ENCODE data around the gene VIPR2. TPM values are rescaled to one million over a fixed set of nuclear protein-coding genes. Genes with fewer than 3 reads are reported as not detected.

VIPR2 gene
- total RNA-seq, 2 donors from 2014 or later = 0.36 to 0.45 TPM

DNA sequence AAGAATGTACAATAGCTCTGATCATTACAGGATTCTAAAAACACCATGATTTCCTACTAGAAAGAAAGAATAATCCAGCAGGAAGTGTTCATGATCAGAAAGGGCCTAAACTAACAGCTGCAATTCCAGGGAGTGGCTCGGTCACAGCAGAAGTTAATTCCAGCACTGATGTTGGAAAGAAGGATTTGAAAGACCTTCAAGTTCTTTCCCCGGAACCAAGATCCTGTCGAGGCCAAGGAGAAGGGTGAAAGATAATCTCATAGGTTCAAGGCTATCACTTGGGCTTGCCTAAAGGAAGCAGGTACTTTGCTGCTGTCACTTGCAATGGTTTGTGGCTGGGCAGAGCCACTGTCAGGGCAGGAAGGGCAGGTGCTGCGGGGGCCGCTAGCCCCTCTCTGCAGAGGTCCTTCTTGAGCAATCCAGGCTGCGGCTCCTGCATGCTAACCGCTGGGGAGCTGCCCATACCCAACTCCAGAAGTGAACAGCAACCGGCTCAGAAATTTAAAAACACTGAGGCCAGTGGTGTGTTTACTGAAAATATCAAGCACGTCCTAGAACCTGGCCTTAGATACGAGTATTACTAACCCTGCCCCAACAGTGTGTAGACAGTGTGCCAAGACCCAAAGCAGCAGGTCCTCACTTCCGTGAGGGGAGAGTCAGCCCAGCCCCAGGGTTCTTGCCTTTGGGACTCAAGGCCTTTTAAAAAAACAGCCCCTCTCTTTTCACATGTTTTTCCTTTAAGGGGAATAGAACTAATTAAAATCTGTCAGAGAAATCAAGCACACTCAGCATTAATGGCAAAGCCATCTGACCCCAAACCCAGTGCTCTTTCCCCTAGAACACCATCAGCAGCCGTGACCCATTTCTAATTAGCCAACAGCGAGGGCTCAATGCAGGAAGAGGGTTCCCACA is 76.8 kb downstream of the VIPR2 start:
- H3K27me3 Mint-ChIP-seq = no peaks in the 10 kb centered on the region
- no peak overlapping the region for H3K27ac Mint-ChIP-seq
- ATAC-seq (peak; percentile 29 to 32), DNase-seq (ENCODE audit: low spot score) (no peak)
- H3K9me3 Mint-ChIP-seq = no peaks in the 10 kb centered on the region
- H3K4me3 Mint-ChIP-seq = no peak overlapping the region
- H3K4me1 Mint-ChIP-seq (ENCODE audit: low read depth in 2 of 2) = peaks cover 14 to 19% of the 10 kb centered on the region in 2 donors
- no peaks in the 10 kb centered on the region for H3K36me3 Mint-ChIP-seq

DNA sequence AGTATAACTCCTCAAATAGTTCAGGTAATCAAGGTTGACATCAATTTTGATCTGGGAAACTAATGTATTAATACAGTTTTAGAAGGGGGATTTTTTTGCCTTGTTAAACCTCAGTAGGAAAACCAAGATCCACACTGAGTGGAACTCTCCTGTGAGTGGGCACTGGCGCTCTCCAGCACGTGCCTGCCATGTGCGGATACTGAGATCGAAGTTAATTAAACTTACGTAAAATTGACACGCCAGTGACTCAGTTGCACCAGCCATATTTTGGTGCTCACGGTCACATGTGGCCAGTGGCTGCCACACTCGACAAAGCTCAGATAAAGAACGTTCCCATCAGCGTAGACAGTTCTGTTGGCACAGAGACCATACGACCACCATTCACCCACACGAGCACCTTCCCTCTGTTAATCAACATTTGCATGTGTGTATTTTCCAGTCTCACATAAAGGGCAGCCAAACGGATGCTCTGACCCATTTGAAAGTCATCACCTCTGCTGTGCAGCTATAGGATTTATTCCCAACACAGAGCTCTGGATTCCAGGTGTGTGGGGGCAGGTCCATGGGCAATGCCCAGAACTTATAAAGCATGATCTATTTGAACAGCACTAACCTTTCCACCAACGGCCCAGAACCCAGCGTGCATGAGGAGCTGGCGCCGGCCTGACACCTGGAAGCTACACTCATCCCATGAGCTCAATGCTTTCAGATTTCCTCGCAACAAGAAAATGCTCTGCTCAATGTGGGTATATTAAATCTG is 77.7 kb downstream of the VIPR2 start:
- DNase-seq (ENCODE audit: low spot score) = no peak
- Mint-ChIP-seq H3K9me3 (no peaks in the 10 kb centered on the region), H3K36me3 (no peaks in the 10 kb centered on the region), H3K4me3 (no peak overlapping the region), H3K4me1 (ENCODE audit: low read depth in 2 of 2) (peaks cover 14 to 19% of the 10 kb centered on the region in 2 donors), H3K27me3 (no peaks in the 10 kb centered on the region), H3K27ac (no peak overlapping the region)
- ATAC-seq = no peak

DNA sequence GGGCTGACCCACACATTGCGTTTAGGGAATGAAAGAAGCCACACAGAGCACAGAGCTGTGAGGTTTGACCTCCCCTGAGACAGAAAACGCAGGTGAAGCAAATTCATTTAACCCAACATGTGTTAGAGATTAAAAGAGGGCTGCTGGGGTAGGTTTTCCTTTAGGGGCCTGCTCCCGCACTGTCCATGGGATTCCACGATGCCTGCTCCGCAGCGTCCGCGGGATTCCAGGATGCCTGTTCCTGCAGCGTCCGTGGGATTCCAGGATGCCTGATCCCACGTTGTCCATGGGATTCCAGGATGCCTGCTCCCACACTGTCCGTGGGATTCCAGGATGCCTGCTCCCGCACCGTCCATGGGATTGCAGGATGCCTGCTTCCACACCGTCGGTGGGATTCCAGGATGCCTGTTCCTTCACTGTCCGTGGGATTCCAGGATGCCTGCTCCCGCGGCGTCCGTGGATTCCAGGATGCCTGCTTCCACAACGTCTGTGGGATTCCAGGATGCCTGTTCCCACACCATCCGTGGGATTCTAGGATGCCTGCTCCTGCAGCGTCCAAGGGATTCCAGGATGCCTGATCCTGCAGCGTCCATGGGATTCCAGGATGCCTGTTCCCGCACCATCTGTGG is 78.7 kb downstream of the VIPR2 start:
- peaks cover 10 to 15% of the 10 kb centered on the region in 2 donors for H3K4me1 Mint-ChIP-seq (ENCODE audit: low read depth in 2 of 2)
- DNase-seq (ENCODE audit: low spot score) (no peak), ATAC-seq (no peak)
- H3K27me3 Mint-ChIP-seq = no peaks in the 10 kb centered on the region
- no peak overlapping the region for H3K4me3 Mint-ChIP-seq
- H3K36me3 Mint-ChIP-seq = no peaks in the 10 kb centered on the region
- no peak overlapping the region for H3K27ac Mint-ChIP-seq
- H3K9me3 Mint-ChIP-seq = no peaks in the 10 kb centered on the region

DNA sequence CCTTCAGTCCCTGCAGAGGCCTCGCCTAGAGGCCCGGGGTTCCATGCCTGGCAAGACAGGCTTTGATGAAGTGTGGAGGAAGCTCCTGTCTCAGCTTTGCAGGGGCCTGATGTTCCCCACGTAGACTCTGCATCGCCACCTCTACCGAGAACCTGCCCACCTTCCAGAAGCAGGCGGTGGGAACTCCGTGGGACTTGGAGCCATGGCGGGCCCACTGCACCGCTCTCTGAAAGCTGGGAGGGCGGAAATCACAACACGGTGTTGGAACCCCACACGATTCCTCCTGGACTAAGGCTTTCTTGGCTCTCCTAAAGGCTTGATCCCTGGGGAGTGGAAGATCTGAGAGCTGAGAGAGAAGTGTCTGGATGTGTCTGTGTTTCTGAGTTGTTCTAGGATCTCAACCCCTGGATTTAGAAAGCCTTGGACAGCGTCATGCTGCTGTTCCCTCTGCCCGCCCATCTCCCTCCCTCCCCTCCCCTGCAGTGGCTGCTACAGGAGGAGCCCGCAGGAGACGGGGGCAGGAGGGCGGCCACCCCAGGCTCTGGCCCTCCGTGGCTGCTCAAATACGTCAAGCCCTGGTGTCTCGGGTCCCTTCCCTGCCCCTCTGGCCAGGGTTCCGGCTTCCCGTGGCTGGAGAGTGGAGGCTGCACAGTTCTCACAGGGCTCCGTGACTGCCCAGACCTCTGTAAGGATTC is 79.7 kb downstream of the VIPR2 start:
- no peak for ATAC-seq

DNA sequence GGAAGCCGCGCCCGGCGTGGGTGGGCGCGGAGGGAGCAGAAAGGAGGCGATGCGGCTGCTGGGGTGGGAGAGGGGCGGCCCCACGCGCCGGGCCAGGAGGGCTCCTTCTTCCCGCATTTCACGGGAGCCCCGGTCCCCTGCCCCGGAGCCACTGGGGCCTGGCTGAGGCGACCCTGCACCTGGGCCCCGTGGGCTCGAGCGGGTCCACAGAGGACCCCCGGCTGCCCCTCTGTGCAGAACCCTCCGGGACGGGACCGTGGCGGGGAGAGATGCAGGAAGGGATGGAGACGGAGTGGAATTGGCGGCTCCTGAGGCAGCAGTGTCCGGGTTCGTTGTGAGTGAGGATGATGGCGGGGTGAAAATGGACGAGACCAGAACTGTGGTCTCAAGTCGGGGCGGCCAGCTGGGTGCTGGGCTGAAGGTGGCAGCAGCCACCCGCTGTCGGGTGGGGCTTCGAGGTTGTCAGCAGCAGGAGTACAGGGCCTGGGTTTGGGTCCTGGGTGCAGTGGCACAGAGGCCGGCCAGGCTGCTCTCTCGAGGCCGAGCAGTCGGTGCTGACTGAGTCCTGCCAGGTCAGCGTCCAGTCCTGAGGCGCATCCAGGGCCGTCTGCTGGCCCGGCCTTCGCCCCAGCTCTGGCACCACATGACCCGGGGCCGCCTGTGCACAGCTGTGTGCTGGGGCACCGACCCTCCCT is 80.4 kb downstream of the VIPR2 start:
- H3K4me1 Mint-ChIP-seq (ENCODE audit: low read depth in 2 of 2) = peaks cover 6% of the 10 kb centered on the region in 2 donors
- H3K4me3 Mint-ChIP-seq = no peak overlapping the region
- DNase-seq (ENCODE audit: low spot score) = no peak
- no peaks in the 10 kb centered on the region for H3K27me3 Mint-ChIP-seq
- no peaks in the 10 kb centered on the region for H3K9me3 Mint-ChIP-seq
- ATAC-seq = peak in 1 of 2 donors; percentile 29
- no peak overlapping the region for H3K27ac Mint-ChIP-seq
- no peaks in the 10 kb centered on the region for H3K36me3 Mint-ChIP-seq

More for the DNA sequence above, 79.7 kb downstream of the VIPR2 start:
- Mint-ChIP-seq H3K27ac (no peak overlapping the region), H3K4me3 (no peak overlapping the region), H3K36me3 (no peaks in the 10 kb centered on the region), H3K27me3 (no peaks in the 10 kb centered on the region), H3K9me3 (no peaks in the 10 kb centered on the region), H3K4me1 (ENCODE audit: low read depth in 2 of 2) (peaks cover 6% of the 10 kb centered on the region in 2 donors)
- DNase-seq (ENCODE audit: low spot score) = no peak

DNA sequence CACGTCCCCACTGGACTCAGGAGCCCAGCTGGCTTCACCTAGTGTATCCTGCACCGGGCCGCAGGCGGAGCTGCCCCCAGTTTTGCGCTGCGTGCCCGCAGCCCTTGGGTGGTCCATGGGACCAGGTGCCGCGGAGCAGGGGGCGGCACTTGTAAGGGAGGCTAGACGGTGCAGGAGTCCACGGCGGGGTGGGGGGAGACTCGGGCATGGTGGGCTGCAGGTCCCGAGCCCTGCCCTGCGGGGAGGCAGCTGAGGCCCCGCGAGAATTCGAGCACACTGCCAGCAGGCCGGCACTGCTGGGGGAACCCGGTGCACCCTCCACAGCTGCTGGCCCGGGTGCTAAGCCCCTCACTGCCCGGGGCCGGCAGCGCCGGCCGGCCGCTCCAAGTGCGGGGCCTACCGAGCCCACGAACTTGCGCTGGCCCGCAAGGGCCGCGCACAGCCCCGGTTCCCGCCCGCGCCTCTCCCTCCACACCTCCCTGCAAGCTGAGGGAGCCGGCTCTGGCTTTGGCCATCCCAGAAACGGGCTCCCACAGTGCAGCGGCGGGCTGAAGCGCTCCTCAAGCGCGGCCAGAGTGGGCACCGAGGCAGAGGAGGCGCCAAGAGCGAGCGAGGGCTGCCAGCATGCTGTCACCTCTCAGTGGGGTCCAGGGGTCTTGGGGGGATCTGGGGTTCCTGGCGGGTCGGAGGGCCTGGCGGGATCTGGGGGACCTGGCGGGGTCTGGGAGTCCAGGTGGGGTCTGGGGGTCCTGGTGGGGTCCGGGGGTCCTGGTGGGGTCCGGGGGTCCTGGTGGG is 81.4 kb downstream of the VIPR2 start:
- no peaks in the 10 kb centered on the region for H3K27me3 Mint-ChIP-seq
- H3K4me1 Mint-ChIP-seq (ENCODE audit: low read depth in 2 of 2) = peaks cover 2 to 4% of the 10 kb centered on the region in 2 donors
- H3K36me3 Mint-ChIP-seq = no peaks in the 10 kb centered on the region
- H3K9me3 Mint-ChIP-seq = no peaks in the 10 kb centered on the region
- DNase-seq (ENCODE audit: low spot score) = no peak
- ATAC-seq = no peak
- no peak overlapping the region for H3K4me3 Mint-ChIP-seq
- H3K27ac Mint-ChIP-seq = no peak overlapping the region

DNA sequence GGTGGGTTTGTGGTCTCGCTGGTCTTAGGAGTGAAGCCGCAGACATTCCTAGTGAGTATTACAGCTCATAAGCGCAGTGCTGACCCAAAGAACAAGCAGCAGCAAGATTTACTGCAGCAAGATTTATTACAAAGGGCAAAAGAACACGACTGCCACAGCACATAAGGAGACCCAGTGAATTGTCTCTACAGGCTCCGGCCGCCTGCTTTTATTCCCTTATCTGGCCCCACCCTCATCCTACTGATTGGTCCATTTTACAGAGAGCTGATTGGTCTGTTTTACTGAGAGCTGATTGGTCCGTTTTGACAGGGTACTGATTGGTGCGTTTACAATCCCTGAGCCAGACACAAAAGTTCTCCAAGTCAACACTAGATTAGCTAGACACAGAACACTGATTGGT is 82.1 kb downstream of the VIPR2 start:
- H3K27me3 Mint-ChIP-seq = no peaks in the 10 kb centered on the region
- no peak for DNase-seq (ENCODE audit: low spot score)
- no peaks in the 10 kb centered on the region for H3K36me3 Mint-ChIP-seq
- no peak for ATAC-seq
- no peak overlapping the region for H3K27ac Mint-ChIP-seq
- no peak overlapping the region for H3K4me3 Mint-ChIP-seq
- no peaks in the 10 kb centered on the region for H3K4me1 Mint-ChIP-seq (ENCODE audit: low read depth in 2 of 2)
- H3K9me3 Mint-ChIP-seq = no peaks in the 10 kb centered on the region

DNA sequence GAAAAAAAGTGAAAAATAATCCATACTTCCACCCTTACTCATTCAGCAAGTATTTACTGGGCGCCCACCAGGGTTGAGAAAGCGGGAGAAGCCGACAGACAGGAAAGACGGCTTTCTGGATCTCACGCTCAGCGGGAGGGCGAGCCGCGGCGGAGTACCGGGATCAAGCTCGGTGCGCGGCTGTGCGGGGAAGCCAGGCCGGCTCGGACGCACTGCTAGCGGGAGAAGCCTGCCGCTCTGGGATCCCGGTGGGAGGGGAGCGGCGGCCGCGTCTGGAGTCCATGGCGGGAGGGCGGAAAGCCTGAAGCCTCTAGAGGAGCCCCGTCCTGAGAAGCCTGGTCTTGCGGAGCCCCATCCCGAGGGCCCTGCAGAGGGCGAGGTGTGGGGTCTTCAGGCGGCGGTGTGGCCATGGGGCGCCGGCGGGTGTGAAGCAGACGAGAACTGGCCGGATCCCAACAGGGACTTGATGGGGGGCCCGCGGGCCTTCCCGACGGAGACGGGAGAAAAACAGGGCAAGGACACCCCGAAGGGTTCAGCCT is 82.9 kb downstream of the VIPR2 start:
- no peak for DNase-seq (ENCODE audit: low spot score)
- ATAC-seq = no peak
- no peaks in the 10 kb centered on the region for H3K27me3 Mint-ChIP-seq
- H3K4me1 Mint-ChIP-seq (ENCODE audit: low read depth in 2 of 2) = no peaks in the 10 kb centered on the region
- H3K4me3 Mint-ChIP-seq = no peak overlapping the region
- H3K36me3 Mint-ChIP-seq = no peaks in the 10 kb centered on the region
- no peaks in the 10 kb centered on the region for H3K9me3 Mint-ChIP-seq
- no peak overlapping the region for H3K27ac Mint-ChIP-seq

DNA sequence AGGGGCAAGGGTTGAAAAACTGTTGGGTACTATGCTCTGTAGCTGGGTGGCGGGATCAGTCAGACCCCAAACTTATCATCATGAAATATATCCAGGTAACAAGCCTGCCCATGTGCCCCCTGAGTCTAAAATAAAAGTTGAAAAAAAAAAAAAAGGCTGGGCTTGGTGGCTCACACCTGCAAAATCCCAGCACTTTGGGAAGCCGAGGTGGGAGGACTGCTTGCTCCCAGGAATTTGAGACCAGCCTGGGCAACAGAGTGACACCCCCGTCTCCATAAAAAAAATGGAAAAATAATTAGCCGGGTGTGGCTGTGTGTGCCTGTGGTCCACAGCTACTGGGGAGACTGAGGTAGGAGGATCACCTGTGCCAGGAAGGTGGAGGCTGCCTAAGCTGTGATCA is 83.5 kb downstream of the VIPR2 start:
- Mint-ChIP-seq H3K4me3 (no peak overlapping the region), H3K36me3 (no peaks in the 10 kb centered on the region), H3K27me3 (no peaks in the 10 kb centered on the region), H3K4me1 (ENCODE audit: low read depth in 2 of 2) (no peaks in the 10 kb centered on the region), H3K9me3 (no peaks in the 10 kb centered on the region), H3K27ac (no peak overlapping the region)
- DNase-seq (ENCODE audit: low spot score) (no peak), ATAC-seq (no peak)

DNA sequence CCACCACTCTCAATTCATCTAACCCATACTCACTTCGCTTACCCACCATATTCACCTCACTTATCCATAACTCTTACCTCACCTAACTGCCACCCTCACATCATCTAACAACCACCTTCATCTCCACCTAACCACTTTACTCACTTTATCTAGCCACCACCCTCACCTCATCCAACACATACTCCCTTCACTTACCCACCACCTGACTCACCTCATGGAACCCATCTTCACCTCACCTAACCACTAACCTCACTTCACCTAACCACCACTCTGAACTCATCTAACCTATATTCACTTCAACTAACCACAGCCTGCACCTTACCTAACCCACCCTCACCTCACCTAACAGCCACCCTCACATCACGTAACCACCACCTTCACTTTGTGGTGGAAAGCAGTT is 84.2 kb downstream of the VIPR2 start:
- H3K27me3 Mint-ChIP-seq = no peaks in the 10 kb centered on the region
- ATAC-seq (no peak), DNase-seq (ENCODE audit: low spot score) (no peak)

DNA sequence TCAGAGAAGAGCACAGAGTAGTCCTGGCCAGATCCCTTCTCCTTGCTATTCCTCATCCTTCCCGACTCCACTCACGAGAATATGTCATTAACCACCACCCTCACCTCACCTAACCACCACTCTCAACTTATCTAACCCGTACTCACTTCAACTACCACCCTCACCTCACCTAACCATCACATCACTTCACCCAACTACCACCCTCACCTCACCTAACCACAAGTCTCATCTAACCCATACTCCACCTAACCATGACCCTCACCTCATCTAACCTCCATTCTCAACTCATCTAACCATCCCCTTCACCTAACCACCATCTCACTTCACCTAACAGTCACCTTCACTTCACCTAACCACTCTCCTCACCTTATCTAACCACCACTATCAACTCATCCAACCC is 85.0 kb downstream of the VIPR2 start:
- H3K27ac Mint-ChIP-seq = no peak overlapping the region
- no peaks in the 10 kb centered on the region for H3K36me3 Mint-ChIP-seq
- ATAC-seq (no peak), DNase-seq (ENCODE audit: low spot score) (no peak)
- H3K27me3 Mint-ChIP-seq = no peaks in the 10 kb centered on the region
- no peak overlapping the region for H3K4me3 Mint-ChIP-seq
- H3K9me3 Mint-ChIP-seq = no peaks in the 10 kb centered on the region
- H3K4me1 Mint-ChIP-seq (ENCODE audit: low read depth in 2 of 2) = no peaks in the 10 kb centered on the region

More for the DNA sequence above, 84.2 kb downstream of the VIPR2 start:
- no peaks in the 10 kb centered on the region for H3K36me3 Mint-ChIP-seq
- no peaks in the 10 kb centered on the region for H3K4me1 Mint-ChIP-seq (ENCODE audit: low read depth in 2 of 2)
- H3K27ac Mint-ChIP-seq = no peak overlapping the region
- H3K4me3 Mint-ChIP-seq = no peak overlapping the region
- H3K9me3 Mint-ChIP-seq = no peaks in the 10 kb centered on the region

DNA sequence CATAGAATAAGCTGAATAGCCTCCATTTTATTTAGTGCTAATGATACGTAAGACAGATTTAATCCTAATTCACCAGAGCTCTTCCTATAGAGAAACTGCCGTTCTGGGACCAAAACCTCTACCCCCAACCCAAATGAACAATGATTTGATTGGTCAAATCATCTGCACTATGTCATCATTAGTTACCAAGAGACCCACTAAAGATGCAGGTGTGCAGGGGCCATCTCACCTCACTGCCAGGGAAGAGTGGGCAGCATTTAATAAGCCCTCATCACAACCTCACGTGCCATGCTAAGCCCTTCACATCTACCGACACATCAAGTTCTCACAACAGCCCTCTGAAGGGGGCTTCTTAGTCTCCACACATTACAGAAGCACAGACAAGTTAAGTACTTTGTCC is 87.0 kb downstream of the VIPR2 start:
- H3K36me3 Mint-ChIP-seq = no peaks in the 10 kb centered on the region
- H3K27ac Mint-ChIP-seq = no peak overlapping the region
- no peaks in the 10 kb centered on the region for H3K4me1 Mint-ChIP-seq (ENCODE audit: low read depth in 2 of 2)
- H3K27me3 Mint-ChIP-seq = peaks cover 0 to 3% of the 10 kb centered on the region in 2 donors
- no peak for DNase-seq (ENCODE audit: low spot score)
- no peaks in the 10 kb centered on the region for H3K9me3 Mint-ChIP-seq
- no peak overlapping the region for H3K4me3 Mint-ChIP-seq
- no peak for ATAC-seq

Measured in natural killer cell treated with Interleukin-12 subunit alpha and Interleukin-12 subunit beta and Interleukin-15 and Interleukin-18, amount 100 ng/mL, for 72 hours (primary cell).